ENCODE data around the gene MTMR2.

The MTMR2 gene

DNA sequence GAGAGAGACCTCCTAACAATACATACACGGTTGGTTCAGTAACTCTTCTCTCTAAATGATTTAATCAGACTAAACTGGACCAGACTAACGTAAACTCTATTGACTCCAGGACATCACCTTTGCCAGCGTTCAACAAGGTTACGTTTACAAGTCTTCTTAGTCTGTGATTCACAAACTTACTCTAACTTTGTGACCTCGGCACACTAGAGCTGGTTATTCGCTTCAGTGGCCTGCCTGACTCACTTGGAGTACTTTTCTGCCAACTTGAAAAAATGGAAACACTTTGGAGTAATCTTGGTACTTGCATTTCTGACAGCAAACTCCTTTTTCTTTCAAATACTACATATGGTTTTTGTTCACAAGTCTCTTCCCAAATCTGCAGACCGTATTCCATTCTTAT is 26.2 kb downstream of the MTMR2 start:
- no peak for DNase-seq (ENCODE audit: extremely low read depth, low read depth)
- no peak for TF ChIP-seq CTCF (IDR thresholded peaks at IDR 0.05; ENCODE audit: low read depth, low read length)

- no peak for TF ChIP-seq CTCF (IDR thresholded peaks at IDR 0.05; ENCODE audit: low read depth, low read length)
- no peak for DNase-seq (ENCODE audit: extremely low read depth, low read depth)
Measured at GRCh38 chr11:95895815-95896214, 28.1 kb downstream of the MTMR2 start.

DNA sequence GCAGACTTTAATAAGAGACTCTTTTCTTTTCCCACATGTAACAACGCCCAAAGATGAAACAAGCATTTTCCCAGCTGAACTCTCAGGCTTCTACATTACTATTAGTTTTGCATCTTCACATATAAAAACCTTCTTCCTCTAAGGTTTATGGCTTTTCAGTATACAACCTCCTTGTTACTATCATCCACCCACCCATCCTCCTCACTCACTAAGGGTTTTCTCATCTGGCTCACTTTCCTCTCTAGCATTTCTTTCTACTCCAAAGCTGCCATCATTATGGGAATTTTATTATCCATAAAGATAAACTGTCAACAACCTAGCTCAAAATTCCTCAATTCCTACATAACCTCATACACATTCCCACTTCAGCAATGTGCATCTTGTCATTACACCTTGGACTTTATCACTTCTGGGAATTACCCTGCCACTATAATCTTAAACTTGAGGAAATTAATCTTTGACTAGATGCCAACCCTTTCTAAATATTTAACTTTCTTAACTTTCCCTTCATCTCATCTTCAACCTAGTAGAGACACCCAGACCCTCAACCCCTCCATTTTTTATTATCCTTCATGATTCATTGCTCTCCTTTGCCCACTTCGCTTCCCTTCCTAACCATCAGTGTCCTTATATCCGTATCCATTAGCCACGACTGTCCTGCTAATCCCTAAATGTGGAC is 30.9 kb downstream of the MTMR2 start:
- no peak for DNase-seq (ENCODE audit: extremely low read depth, low read depth)
- TF ChIP-seq CTCF (IDR thresholded peaks at IDR 0.05; ENCODE audit: low read depth, low read length): no peak

DNA sequence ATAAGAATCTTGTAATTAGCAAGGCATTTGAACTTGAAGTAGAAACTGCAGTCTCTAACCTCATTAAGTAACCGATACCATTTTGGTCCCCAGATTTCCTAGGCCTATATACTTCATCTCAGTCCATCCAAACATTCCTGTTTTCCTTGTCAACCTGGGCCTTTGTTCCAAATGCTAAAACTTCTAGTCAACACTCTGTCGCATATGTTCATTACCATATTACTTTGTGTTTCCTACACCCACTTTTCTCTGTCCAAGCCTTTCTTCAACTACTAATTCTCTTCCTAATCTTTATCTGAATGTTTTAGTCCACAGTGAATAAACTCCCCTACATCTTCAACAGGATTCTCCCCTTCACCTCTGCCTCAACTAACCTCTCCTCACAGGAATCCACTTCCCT is 31.4 kb downstream of the MTMR2 start:
- no peak for TF ChIP-seq CTCF (IDR thresholded peaks at IDR 0.05; ENCODE audit: low read depth, low read length)
- no peak for DNase-seq (ENCODE audit: extremely low read depth, low read depth)

- no peak for TF ChIP-seq CTCF (IDR thresholded peaks at IDR 0.05; ENCODE audit: low read depth, low read length)
- DNase-seq (ENCODE audit: extremely low read depth, low read depth): no peak
Measured at GRCh38 chr11:95891423-95892170, 32.3 kb downstream of the MTMR2 start.

DNA sequence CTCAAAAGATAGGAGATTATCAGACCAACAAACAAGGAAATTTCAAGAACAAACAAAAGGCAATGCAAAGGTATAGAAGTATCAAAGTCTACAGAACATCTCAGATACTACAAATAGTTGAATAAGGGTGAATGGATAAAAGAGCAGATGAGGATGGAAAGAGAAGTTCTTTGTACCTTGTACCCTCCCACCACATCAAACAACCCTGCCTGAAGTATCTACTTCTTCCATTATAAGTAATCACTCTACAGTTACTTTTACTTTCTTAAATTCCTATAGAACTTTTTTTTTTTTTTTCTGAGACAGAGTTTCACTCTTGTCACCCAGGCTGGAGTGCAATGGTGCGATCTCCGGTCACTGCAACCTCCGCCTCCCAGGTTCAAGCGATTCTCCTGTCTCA is 35.1 kb downstream of the MTMR2 start:
- DNase-seq (ENCODE audit: extremely low read depth, low read depth): no peak
- TF ChIP-seq CTCF (IDR thresholded peaks at IDR 0.05; ENCODE audit: low read depth, low read length): no peak

DNA sequence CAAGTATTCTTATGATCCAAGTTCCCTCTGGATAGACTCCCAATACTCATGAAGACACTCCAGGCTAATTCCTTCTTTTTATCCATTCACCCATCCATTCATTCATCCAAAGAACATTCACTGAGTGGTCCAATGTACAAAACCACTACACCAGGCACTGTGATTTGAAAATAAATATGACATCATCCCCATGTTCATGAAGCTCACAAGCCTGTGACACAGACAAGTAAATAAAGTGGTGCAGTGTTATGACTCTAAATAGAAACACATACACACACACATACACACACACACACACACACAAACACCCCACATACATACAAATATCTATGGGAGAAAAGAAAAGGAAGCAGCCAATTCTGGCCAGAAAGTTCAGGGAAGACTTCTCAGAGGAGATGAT is 35.5 kb downstream of the MTMR2 start:
- TF ChIP-seq CTCF (IDR thresholded peaks at IDR 0.05; ENCODE audit: low read depth, low read length): no peak
- no peak for DNase-seq (ENCODE audit: extremely low read depth, low read depth)

Data from AG09319 (cell line).